Loucy (cell line): ENCODE measurements around the gene TOR1AIP1.

Source experiments
- H2AFZ ChIP-seq: fragments of 200-600 bp; sonication (generic); 2 replicates; pipeline ENCODE4 v1.6.0; 2016; ENCODE audit warnings: antibody characterized with exemption, mild to moderate bottlenecking, low read length, moderate library complexity
- H3F3A ChIP-seq: fragments of 200-600 bp; 2 replicates; pipeline ENCODE4 v1.6.0; 2016; ENCODE audit warnings: antibody characterized with exemption, low read depth, mild to moderate bottlenecking
- H3K27me3 ChIP-seq: fragments of 200-600 bp; sonication (generic); 2 replicates; pipeline ENCODE4 v1.6.1; 2014; ENCODE audit warnings: low read length, mild to moderate bottlenecking; ENCODE audit not compliant: insufficient read depth, poor library complexity, severe bottlenecking
- H3K36me3 ChIP-seq: fragments of 200-600 bp; sonication (generic); 2 replicates; pipeline ENCODE4 v1.6.1; 2016; ENCODE audit warnings: low read length; ENCODE audit not compliant: insufficient read depth
- H3K4me1 ChIP-seq: fragments of 200-600 bp; sonication (generic); 2 replicates; pipeline ENCODE4 v1.5.1; 2014; ENCODE audit warnings: low read length, mild to moderate bottlenecking; ENCODE audit not compliant: insufficient read depth, poor library complexity, severe bottlenecking
- H3K4me2 ChIP-seq: fragments of 200-600 bp; sonication (generic); 2 replicates; pipeline ENCODE4 v1.6.0; 2014; ENCODE audit warnings: antibody characterized with exemption, low read length, low read depth, mild to moderate bottlenecking; ENCODE audit not compliant: poor library complexity, severe bottlenecking
- H3K4me3 ChIP-seq: fragments of 200-600 bp; sonication (generic); 2 replicates; pipeline ENCODE4 v1.5.1; 2014; ENCODE audit warnings: low read length, mild to moderate bottlenecking, mixed read lengths; ENCODE audit not compliant: poor library complexity, severe bottlenecking
- H3K79me2 ChIP-seq: fragments of 200-600 bp; sonication (generic); 2 replicates; pipeline ENCODE4 v1.6.1; 2014; ENCODE audit warnings: low read length; ENCODE audit not compliant: insufficient read depth
- H3K9ac ChIP-seq: fragments of 200-600 bp; sonication (generic); 2 replicates; pipeline ENCODE4 v1.6.0; 2014; ENCODE audit warnings: mild to moderate bottlenecking, low read depth, low read length, moderate library complexity; ENCODE audit not compliant: poor library complexity, severe bottlenecking
- H3K9me2 ChIP-seq: fragments of 200-600 bp; sonication (generic); replicated peaks from 2 replicates; pipeline ENCODE4 v1.6.1; 2016; ENCODE audit warnings: low read depth, low read length, mixed read lengths
- H3K9me3 ChIP-seq: fragments of 200-600 bp; sonication (generic); 2 replicates; pipeline ENCODE4 v1.6.1; 2014; ENCODE audit warnings: mild to moderate bottlenecking, antibody characterized with exemption, low read length, low read depth; ENCODE audit not compliant: insufficient read depth
- H4K20me1 ChIP-seq: fragments of 200-600 bp; sonication (generic); 2 replicates; pipeline ENCODE4 v1.6.0; 2014; ENCODE audit warnings: antibody characterized with exemption, low read length, mild to moderate bottlenecking; ENCODE audit not compliant: insufficient read depth, poor library complexity, severe bottlenecking
- EZH2phosphoT487 ChIP-seq: fragments of 200-600 bp; IDR thresholded peaks from 2 replicates; pipeline ENCODE4 v1.6.1; 2018; ENCODE audit warnings: antibody characterized with exemption, mild to moderate bottlenecking, moderate library complexity, borderline replicate concordance
- TF ChIP-seq, protein P1 (sequence below): fragments of 200-600 bp; sonication (generic); conservative IDR thresholded peaks from 2 replicates; pipeline ENCODE4 v1.5.1; 2014; ENCODE audit warnings: mild to moderate bottlenecking, antibody characterized with exemption, low read length

TOR1AIP1 gene

GRCh38 chr1:179950651-179951050, 68.6 kb downstream of the TOR1AIP1 start:
- Histone ChIP-seq H4K20me1 (peaks cover 6% of the 10 kb centered on the region), H3K4me1 (peaks cover 23% of the 10 kb centered on the region), H3K27me3 (no peaks in the 10 kb centered on the region), H2AFZ (no peak overlapping the region), H3K36me3 (no peaks in the 10 kb centered on the region), H3F3A (no peaks in the 10 kb centered on the region), H3K79me2 (peaks cover 11% of the 10 kb centered on the region), H3K4me2 (no peak overlapping the region), H3K4me3 (no peak overlapping the region), H3K9me2 (no peaks in the 10 kb centered on the region), H3K9me3 (no peaks in the 10 kb centered on the region), H3K9ac (no peak overlapping the region)
- TF ChIP-seq EZH2phosphoT487, result no peak
- TF ChIP-seq, protein P1, sequence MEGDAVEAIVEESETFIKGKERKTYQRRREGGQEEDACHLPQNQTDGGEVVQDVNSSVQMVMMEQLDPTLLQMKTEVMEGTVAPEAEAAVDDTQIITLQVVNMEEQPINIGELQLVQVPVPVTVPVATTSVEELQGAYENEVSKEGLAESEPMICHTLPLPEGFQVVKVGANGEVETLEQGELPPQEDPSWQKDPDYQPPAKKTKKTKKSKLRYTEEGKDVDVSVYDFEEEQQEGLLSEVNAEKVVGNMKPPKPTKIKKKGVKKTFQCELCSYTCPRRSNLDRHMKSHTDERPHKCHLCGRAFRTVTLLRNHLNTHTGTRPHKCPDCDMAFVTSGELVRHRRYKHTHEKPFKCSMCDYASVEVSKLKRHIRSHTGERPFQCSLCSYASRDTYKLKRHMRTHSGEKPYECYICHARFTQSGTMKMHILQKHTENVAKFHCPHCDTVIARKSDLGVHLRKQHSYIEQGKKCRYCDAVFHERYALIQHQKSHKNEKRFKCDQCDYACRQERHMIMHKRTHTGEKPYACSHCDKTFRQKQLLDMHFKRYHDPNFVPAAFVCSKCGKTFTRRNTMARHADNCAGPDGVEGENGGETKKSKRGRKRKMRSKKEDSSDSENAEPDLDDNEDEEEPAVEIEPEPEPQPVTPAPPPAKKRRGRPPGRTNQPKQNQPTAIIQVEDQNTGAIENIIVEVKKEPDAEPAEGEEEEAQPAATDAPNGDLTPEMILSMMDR, result no peak

- Histone ChIP-seq H3K27me3 (no peaks in the 10 kb centered on the region), H4K20me1 (peaks cover 15% of the 10 kb centered on the region)
- TF ChIP-seq EZH2phosphoT487, result no peak
- TF ChIP-seq, protein P1, result no peak
Observed at GRCh38 chr1:179951383-179952144, 69.5 kb downstream of the TOR1AIP1 start.

DNA sequence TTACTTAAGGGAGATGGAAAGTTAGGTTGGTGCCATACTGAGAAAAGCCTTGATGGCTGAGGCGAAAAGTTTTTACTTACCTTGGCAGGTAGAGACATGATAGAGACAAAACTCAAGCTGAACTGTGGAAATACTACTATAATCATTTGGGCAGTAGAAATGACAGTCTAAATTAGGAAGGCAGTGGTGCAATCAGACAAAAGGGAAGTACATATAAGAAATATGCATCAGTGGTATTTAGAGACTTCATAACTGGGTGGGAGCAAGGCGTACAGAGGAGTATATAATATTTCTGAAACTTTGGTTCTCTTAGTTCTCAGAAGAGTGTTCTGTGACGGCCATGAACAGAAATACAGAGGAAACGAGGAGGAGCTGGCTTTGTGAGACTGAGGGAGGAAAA, 70.1 kb downstream of the TOR1AIP1 start:
- Histone ChIP-seq H3K79me2 (peaks cover 26% of the 10 kb centered on the region), H3F3A (no peaks in the 10 kb centered on the region), H3K9me3 (no peaks in the 10 kb centered on the region), H3K4me1 (peaks cover 36% of the 10 kb centered on the region), H3K9ac (no peak overlapping the region), H2AFZ (peak overlapping the region; percentile 5; the same call in 1 of the 2 replicates), H3K36me3 (no peaks in the 10 kb centered on the region), H3K4me3 (no peak overlapping the region), H3K9me2 (no peaks in the 10 kb centered on the region), H4K20me1 (peaks cover 21% of the 10 kb centered on the region), H3K4me2 (no peak overlapping the region), H3K27me3 (no peaks in the 10 kb centered on the region)
- TF ChIP-seq, protein P1, result no peak
- no peak for TF ChIP-seq EZH2phosphoT487

More at GRCh38 chr1:179951383-179952144, 69.5 kb downstream of the TOR1AIP1 start:
- H3K79me2 ChIP-seq, result peaks cover 20% of the 10 kb centered on the region
- no peak overlapping the region for H3K4me3 ChIP-seq
- H3K36me3 ChIP-seq, result no peaks in the 10 kb centered on the region
- H3K9me3 ChIP-seq, result no peaks in the 10 kb centered on the region
- H2AFZ ChIP-seq, result peak overlapping the region; percentile 5; the same call in 1 of the 2 replicates
- H3K4me2 ChIP-seq, result no peak overlapping the region
- no peaks in the 10 kb centered on the region for H3K9me2 ChIP-seq
- H3K9ac ChIP-seq, result no peak overlapping the region
- H3F3A ChIP-seq, result no peaks in the 10 kb centered on the region
- peaks cover 32% of the 10 kb centered on the region for H3K4me1 ChIP-seq
